H4 (cell line): Measurements from ENCODE around the gene OGDH. TPM values are rescaled to one million over a fixed set of nuclear protein-coding genes. Genes with fewer than 3 reads are reported as not detected.
A peak's percentile ranks its signal among the peaks of the same experiment; 100 is the strongest.
"Not testable (repeated sequence)": the region's sequence is repeated elsewhere in the genome, so short reads cannot be mapped to it uniquely, and the experiment has no call there.

Experiments used
- DNase-seq: peaks from one replicate; pipeline ENCODE4 v3.0.0-alpha.2; 2015; ENCODE audit warnings: low spot score
- total RNA-seq: library from RNA; depleted of rRNA; stranded (reverse); fragments of >200 nt; shearing (Covaris generic); gene quantifications from 2 replicates; pipeline ENCODE4 v1.2.3, GENCODE V29; 2014

OGDH gene
- total RNA-seq, 1 experiment from 2014 or later: 93.7 TPM

- DNase-seq: no peak
Measured at GRCh38 chr7:44705434-44705833, 99.0 kb downstream of the OGDH start.

- DNase-seq: no peak
Measured at GRCh38 chr7:44706788-44707557, 100.5 kb downstream of the OGDH start.

GRCh38 chr7:44707558-44708230 is 101.3 kb downstream of the OGDH start:
- no peak for DNase-seq

GRCh38 chr7:44709011-44709915 is 102.8 kb downstream of the OGDH start:
- no peak for DNase-seq

GRCh38 chr7:44709945-44710596 is 103.6 kb downstream of the OGDH start:
- no peak for DNase-seq

GRCh38 chr7:44711528-44711927 is 105.1 kb downstream of the OGDH start:
- DNase-seq: no peak

GRCh38 chr7:44712012-44712411 is 105.6 kb downstream of the OGDH start:
- no peak for DNase-seq

- no peak for DNase-seq
Measured at GRCh38 chr7:44713141-44713540, 106.7 kb downstream of the OGDH start.

- DNase-seq: no peak
Measured at GRCh38 chr7:44713680-44714335, 107.4 kb downstream of the OGDH start.

- no peak for DNase-seq
Measured at GRCh38 chr7:44716205-44716604, 109.8 kb downstream of the OGDH start.

GRCh38 chr7:44720301-44720700 is 113.9 kb downstream of the OGDH start:
- no peak for DNase-seq

GRCh38 chr7:44724276-44724675 is 117.8 kb downstream of the OGDH start:
- DNase-seq: no peak

- not testable (repeated sequence) for DNase-seq
Measured at GRCh38 chr7:44726250-44726649, 119.8 kb downstream of the OGDH start.

- DNase-seq: peak; percentile 74
Measured at GRCh38 chr7:44727158-44727936, 120.9 kb downstream of the OGDH start.

- no peak for DNase-seq
Measured at GRCh38 chr7:44727937-44728262, 121.5 kb downstream of the OGDH start.

GRCh38 chr7:44729949-44730590 is 123.6 kb downstream of the OGDH start:
- peak; percentile 31 for DNase-seq

GRCh38 chr7:44732971-44733370 is 126.5 kb downstream of the OGDH start:
- not testable (repeated sequence) for DNase-seq

- DNase-seq: peak; percentile 94
Measured at GRCh38 chr7:44733708-44734481, 127.5 kb downstream of the OGDH start.
